Measurements from ENCODE around the gene GYPC.

GYPC gene

DNA sequence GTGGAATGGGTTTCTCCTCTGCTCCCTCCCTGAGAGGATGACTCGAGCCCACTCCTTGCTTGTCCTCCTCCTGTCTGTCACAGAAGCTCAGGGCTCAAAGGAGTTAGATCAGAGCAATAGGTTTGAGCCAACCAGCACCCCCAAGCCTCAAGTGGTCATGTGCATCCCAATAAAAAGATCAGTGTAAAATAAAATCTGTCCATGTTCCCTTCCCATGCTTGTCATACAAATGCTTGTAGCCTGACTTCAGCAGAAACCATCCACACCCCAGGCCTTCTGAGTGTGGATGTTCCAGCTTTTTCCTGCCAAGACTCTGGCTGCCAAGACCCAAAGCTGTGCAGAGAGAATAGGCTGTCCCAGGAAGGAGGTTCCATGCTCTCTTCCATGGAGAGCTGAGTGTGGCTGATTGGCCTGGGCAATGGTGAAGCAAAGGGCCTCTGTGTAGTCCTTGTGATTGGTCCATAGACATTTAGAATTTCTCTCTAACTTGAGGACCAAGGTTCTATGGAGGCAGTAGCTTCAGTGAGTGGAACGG, 67.4 kb downstream of the GYPC start:
- H3K9me3 ChIP-seq (ENCODE audit: control insufficient read depth, low read length) = no peaks in the 10 kb centered on the region
- H3K36me3 ChIP-seq (ENCODE audit: control insufficient read depth, insufficient read depth, low read length) = no peaks in the 10 kb centered on the region
- H3K79me2 ChIP-seq = no peaks in the 10 kb centered on the region
- no peak overlapping the region for H3K27ac ChIP-seq
- no peak overlapping the region for H3K4me3 ChIP-seq (ENCODE audit: low read depth, low read length)
- no peaks in the 10 kb centered on the region for H3K27me3 ChIP-seq (ENCODE audit: control insufficient read depth, insufficient read depth, low read length)
- H3K9ac ChIP-seq = no peak overlapping the region
- no peak for TF ChIP-seq CTCF (IDR thresholded peaks at IDR 0.05)
- peaks cover 16% of the 10 kb centered on the region for H3K4me1 ChIP-seq
- H2AFZ ChIP-seq = no peak overlapping the region
- no peak overlapping the region for H3K4me2 ChIP-seq (ENCODE audit: low read length)

- no peak overlapping the region for H3K27ac ChIP-seq
- no peak overlapping the region for H3K4me3 ChIP-seq (ENCODE audit: low read depth, low read length)
- no peak overlapping the region for H3K4me2 ChIP-seq (ENCODE audit: low read length)
- H3K9me3 ChIP-seq (ENCODE audit: control insufficient read depth, low read length) = no peaks in the 10 kb centered on the region
- no peaks in the 10 kb centered on the region for H3K27me3 ChIP-seq (ENCODE audit: control insufficient read depth, insufficient read depth, low read length)
- TF ChIP-seq CTCF (IDR thresholded peaks at IDR 0.05) = no peak
- no peak overlapping the region for H2AFZ ChIP-seq
- no peak overlapping the region for H3K9ac ChIP-seq
- H3K79me2 ChIP-seq = no peaks in the 10 kb centered on the region
- H3K4me1 ChIP-seq = no peaks in the 10 kb centered on the region
- H3K36me3 ChIP-seq (ENCODE audit: control insufficient read depth, insufficient read depth, low read length) = no peaks in the 10 kb centered on the region
Measured at GRCh38 chr2:126725580-126725979, 69.6 kb downstream of the GYPC start.

DNA sequence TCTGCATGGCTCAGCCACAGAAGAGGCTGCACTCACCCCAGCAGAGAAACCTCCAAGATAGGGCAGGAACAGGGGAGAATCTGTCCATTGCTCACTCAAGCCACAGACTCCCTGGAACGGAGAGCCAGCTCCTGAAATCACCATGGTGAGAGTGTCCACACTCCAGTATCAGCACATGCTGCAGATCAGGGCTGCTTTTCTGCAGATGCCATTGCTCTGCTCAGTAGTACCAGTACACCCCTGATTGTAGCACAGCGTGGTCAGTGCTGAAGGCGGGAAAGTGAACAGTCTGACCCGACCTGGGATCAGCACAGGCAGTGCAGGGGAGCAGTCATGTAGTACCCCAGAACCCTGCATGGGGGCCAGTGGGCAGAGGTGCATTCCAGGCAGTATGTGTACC, 73.9 kb downstream of the GYPC start:
- H3K9me3 ChIP-seq (ENCODE audit: control insufficient read depth, low read length) = no peaks in the 10 kb centered on the region
- H2AFZ ChIP-seq = no peak overlapping the region
- no peak overlapping the region for H3K4me2 ChIP-seq (ENCODE audit: low read length)
- TF ChIP-seq CTCF (IDR thresholded peaks at IDR 0.05) = no peak
- H3K79me2 ChIP-seq = no peaks in the 10 kb centered on the region
- no peaks in the 10 kb centered on the region for H3K4me1 ChIP-seq
- H3K9ac ChIP-seq = no peak overlapping the region
- H3K27ac ChIP-seq = no peak overlapping the region
- no peaks in the 10 kb centered on the region for H3K27me3 ChIP-seq (ENCODE audit: control insufficient read depth, insufficient read depth, low read length)
- no peaks in the 10 kb centered on the region for H3K36me3 ChIP-seq (ENCODE audit: control insufficient read depth, insufficient read depth, low read length)
- no peak overlapping the region for H3K4me3 ChIP-seq (ENCODE audit: low read depth, low read length)

DNA sequence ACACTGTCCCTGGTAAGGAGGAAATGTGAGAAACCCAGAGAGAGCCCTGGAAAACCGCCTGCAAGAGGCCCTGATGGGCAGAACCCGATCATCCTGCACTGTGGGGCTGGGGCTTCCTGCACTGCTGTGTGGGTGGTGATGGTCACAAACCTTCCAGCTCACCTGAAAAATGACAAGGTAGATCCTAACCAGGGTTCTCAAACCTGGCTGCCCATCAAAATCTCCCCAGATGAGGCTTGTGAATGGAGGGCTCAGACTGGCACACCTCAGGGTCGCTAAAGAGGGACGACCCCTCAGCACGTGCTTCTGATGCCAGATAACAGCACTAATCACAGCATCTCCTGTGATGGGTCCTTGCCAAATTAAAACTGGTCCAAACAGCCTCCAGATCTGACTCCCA, 74.7 kb downstream of the GYPC start:
- Histone ChIP-seq H3K9ac (no peak overlapping the region), H2AFZ (no peak overlapping the region), H3K4me1 (no peaks in the 10 kb centered on the region), H3K4me2 (ENCODE audit: low read length) (no peak overlapping the region), H3K27ac (no peak overlapping the region), H3K79me2 (no peaks in the 10 kb centered on the region), H3K36me3 (ENCODE audit: control insufficient read depth, insufficient read depth, low read length) (no peaks in the 10 kb centered on the region), H3K27me3 (ENCODE audit: control insufficient read depth, insufficient read depth, low read length) (no peaks in the 10 kb centered on the region), H3K4me3 (ENCODE audit: low read depth, low read length) (no peak overlapping the region), H3K9me3 (ENCODE audit: control insufficient read depth, low read length) (no peaks in the 10 kb centered on the region)
- TF ChIP-seq CTCF (IDR thresholded peaks at IDR 0.05) = no peak

DNA sequence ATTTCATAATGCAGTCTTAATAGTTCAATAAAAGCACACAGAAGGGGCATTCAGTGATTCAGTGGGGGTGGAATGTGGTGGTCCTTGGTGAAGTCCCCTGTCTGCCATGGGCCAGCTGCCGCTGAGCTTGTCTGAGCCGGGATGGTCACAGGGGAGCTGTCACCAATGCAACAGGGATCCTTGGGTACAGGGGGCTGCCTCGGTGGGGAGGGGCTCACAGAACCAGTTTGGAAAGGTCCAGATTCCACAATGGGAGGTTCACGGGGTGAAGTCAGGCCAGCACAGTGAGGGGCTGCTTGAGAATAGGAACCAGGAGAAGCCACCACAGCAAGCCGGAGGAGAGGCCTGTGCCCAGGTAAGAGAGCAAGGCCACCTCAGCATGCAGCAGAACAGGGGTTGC, 75.4 kb downstream of the GYPC start:
- Histone ChIP-seq H3K9ac (no peak overlapping the region), H3K27me3 (ENCODE audit: control insufficient read depth, insufficient read depth, low read length) (no peaks in the 10 kb centered on the region), H3K79me2 (no peaks in the 10 kb centered on the region), H3K36me3 (ENCODE audit: control insufficient read depth, insufficient read depth, low read length) (no peaks in the 10 kb centered on the region), H3K4me1 (no peaks in the 10 kb centered on the region), H2AFZ (no peak overlapping the region), H3K27ac (no peak overlapping the region), H3K4me2 (ENCODE audit: low read length) (no peak overlapping the region), H3K4me3 (ENCODE audit: low read depth, low read length) (no peak overlapping the region), H3K9me3 (ENCODE audit: control insufficient read depth, low read length) (no peaks in the 10 kb centered on the region)
- no peak for TF ChIP-seq CTCF (IDR thresholded peaks at IDR 0.05)

Measured in parathyroid adenoma (tissue), 2 donors.